Type B pancreatic cell (in vitro differentiated cells): ENCODE data around the gene RASGRP1. TPM values are rescaled to one million over a fixed set of nuclear protein-coding genes. Genes with fewer than 3 reads are reported as not detected.

ENCODE experiments used
- DNase-seq: peaks from one replicate; pipeline ENCODE4 v3.0.0; 2021; ENCODE audit warnings: mixed read lengths; ENCODE audit not compliant: unreplicated experiment; ENCODE audit errors: extremely low spot score
- H3K27ac Mint-ChIP-seq: 2 replicates; pipeline ENCODE4 v1.8.0; 2021; ENCODE audit warnings: mild to moderate bottlenecking, mixed read lengths
- H3K27me3 Mint-ChIP-seq: 2 replicates; pipeline ENCODE4 v1.8.0; 2021; ENCODE audit warnings: mixed read lengths
- H3K36me3 Mint-ChIP-seq: 2 replicates; pipeline ENCODE4 v1.8.0; 2021; ENCODE audit warnings: mixed read lengths
- H3K4me1 Mint-ChIP-seq: one replicate; pipeline ENCODE4 v1.8.0; 2021; ENCODE audit warnings: mixed read lengths; ENCODE audit not compliant: unreplicated experiment
- H3K4me3 Mint-ChIP-seq: 2 replicates; pipeline ENCODE4 v1.8.0; 2021; ENCODE audit warnings: mild to moderate bottlenecking, mixed read lengths
- H3K9me3 Mint-ChIP-seq: 2 replicates; pipeline ENCODE4 v1.8.0; 2021; ENCODE audit warnings: mixed read lengths
- CTCF ChIP-seq: fragments of 200-600 bp; sonication (generic); conservative IDR thresholded peaks from 2 replicates; pipeline ENCODE4 v1.5.0; 2021; ENCODE audit warnings: antibody characterized with exemption, mild to moderate bottlenecking
- total RNA-seq: library from RNA; stranded (reverse); gene quantifications from 2 replicates; pipeline ENCODE4 v1.2.1, GENCODE V29; 2021; ENCODE audit warnings: low replicate concordance

RASGRP1 gene
- total RNA-seq, 1 donor from 2014 or later: 3.0 TPM

GRCh38 chr15:38479266-38479665 lies 85.3 kb downstream of the RASGRP1 start:
- Mint-ChIP-seq H3K27me3 (no peaks in the 10 kb centered on the region), H3K4me1 (no peaks in the 10 kb centered on the region), H3K9me3 (no peaks in the 10 kb centered on the region), H3K36me3 (peaks cover 27% of the 10 kb centered on the region), H3K4me3 (no peak overlapping the region), H3K27ac (no peak overlapping the region)
- DNase-seq: no peak
- TF ChIP-seq CTCF: no peak

DNA sequence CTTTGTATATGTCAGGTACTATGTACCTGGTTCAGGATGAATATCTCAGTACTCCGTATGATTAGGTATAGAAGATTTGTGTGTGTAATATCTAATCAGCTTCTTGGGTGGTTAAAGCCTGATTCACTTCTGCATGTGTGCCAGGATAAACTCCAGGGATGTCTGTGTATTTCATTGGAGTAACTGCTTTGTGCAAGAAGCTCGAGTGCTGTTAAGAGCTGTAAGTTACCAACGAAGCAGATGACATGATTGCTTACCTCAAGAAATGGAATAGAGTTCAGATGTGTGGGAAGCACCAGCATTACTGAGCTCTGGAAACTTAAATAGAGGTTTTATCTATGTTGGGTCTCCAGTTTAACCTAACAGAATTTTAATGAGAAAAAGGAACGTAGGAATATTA lies 87.0 kb downstream of the RASGRP1 start:
- Mint-ChIP-seq H3K4me3 (no peak overlapping the region), H3K4me1 (no peaks in the 10 kb centered on the region), H3K36me3 (peaks cover 30% of the 10 kb centered on the region), H3K27me3 (no peaks in the 10 kb centered on the region), H3K27ac (no peak overlapping the region), H3K9me3 (no peaks in the 10 kb centered on the region)
- TF ChIP-seq CTCF: no peak
- no peak for DNase-seq

DNA sequence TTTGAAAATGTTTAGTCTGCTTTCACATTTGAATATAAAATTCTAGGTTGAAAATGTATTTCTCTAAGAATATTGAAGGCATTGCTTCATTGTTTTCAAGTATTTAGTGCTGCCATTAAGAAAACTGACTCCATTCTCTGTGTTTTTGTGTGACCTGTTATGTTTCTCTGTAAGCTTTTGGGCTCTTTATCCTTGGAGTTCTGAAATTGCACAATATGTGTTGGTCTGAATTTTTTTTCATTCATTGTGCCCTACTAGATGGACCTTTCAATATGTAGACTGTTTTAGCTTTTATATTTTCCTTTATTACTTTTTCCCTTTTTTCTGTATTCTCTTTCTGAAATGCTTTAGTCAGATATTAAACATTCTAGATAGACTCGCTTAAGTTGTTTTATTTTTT lies 88.5 kb downstream of the RASGRP1 start:
- no peak overlapping the region for H3K4me3 Mint-ChIP-seq
- no peak for DNase-seq
- H3K27ac Mint-ChIP-seq: no peak overlapping the region
- H3K9me3 Mint-ChIP-seq: no peaks in the 10 kb centered on the region
- TF ChIP-seq CTCF: no peak
- H3K36me3 Mint-ChIP-seq: peaks cover 19% of the 10 kb centered on the region
- H3K4me1 Mint-ChIP-seq: no peaks in the 10 kb centered on the region
- no peaks in the 10 kb centered on the region for H3K27me3 Mint-ChIP-seq

DNA sequence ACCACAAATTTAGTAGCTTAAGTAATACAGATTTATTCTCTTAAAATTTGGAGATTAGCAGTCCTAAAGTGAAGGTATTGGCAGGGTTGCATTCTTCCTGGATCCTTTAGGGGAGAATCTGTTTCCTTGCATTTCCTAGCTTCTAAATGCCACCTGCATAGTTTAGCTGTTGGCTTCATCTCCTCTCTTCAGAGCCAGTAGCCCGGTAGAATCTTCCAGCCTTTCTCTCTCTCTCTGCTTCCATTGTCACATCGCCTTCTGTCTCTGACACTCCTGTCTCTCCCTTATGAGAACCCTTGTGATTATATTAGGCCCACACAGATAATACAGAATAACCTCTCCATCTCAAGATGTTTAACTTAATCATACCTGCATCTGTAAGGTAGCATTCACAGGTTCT lies 89.3 kb downstream of the RASGRP1 start:
- Mint-ChIP-seq H3K36me3 (peaks cover 19% of the 10 kb centered on the region), H3K4me1 (no peaks in the 10 kb centered on the region), H3K27me3 (no peaks in the 10 kb centered on the region), H3K4me3 (no peak overlapping the region), H3K9me3 (no peaks in the 10 kb centered on the region), H3K27ac (no peak overlapping the region)
- no peak for TF ChIP-seq CTCF
- no peak for DNase-seq

- peak; percentile 80 for TF ChIP-seq CTCF
- H3K27me3 Mint-ChIP-seq: no peaks in the 10 kb centered on the region
- H3K36me3 Mint-ChIP-seq: peaks cover 19% of the 10 kb centered on the region
- no peak for DNase-seq
- no peaks in the 10 kb centered on the region for H3K4me1 Mint-ChIP-seq
- H3K9me3 Mint-ChIP-seq: no peaks in the 10 kb centered on the region
- H3K27ac Mint-ChIP-seq: peak overlapping the region; percentile 12
- no peak overlapping the region for H3K4me3 Mint-ChIP-seq
Measured at GRCh38 chr15:38474155-38474757, 90.4 kb downstream of the RASGRP1 start.

DNA sequence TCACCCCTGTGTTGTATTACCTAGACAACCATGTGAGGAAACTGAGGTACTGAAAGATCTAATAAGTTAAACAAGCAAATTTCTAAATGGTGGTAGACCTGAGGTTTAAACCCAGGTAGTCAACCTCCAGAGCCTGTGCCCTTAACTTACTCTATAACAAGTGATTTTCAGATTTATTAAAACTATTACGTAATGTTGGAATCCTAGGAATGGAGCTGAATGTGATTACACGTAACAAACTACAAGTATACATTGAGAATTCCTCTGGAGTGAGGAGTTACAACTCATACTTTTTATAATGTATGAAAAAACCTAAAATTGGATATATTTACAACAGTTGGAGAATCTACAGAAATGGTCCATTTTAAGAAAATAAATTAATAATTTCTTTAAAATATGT lies 92.6 kb downstream of the RASGRP1 start:
- Mint-ChIP-seq H3K27ac (no peak overlapping the region), H3K27me3 (no peaks in the 10 kb centered on the region), H3K36me3 (peaks cover 18% of the 10 kb centered on the region), H3K4me1 (no peaks in the 10 kb centered on the region), H3K9me3 (no peaks in the 10 kb centered on the region), H3K4me3 (no peak overlapping the region)
- no peak for TF ChIP-seq CTCF
- DNase-seq: no peak
